Measurements from ENCODE around the gene MON1A. TPM values are rescaled to one million over a fixed set of nuclear protein-coding genes. Genes with fewer than 3 reads are reported as not detected.
A peak's percentile ranks its signal among the peaks of the same experiment; 100 is the strongest.

Gene MON1A
- total RNA-seq, 1 donor = 13.0 TPM

- H3K36me3 ChIP-seq (ENCODE audit: insufficient read depth, low read length) = no peaks in the 10 kb centered on the region
- no peak for TF ChIP-seq CTCF (IDR thresholded peaks at IDR 0.05; ENCODE audit: extremely low read depth, low read depth, low read length)
- H4K20me1 ChIP-seq (ENCODE audit: insufficient read depth, low read length) = no peaks in the 10 kb centered on the region
- H3K4me3 ChIP-seq (ENCODE audit: insufficient read depth, low read length) = no peak overlapping the region
- no peak overlapping the region for H3K4me2 ChIP-seq (ENCODE audit: insufficient read depth, low read length)
- no peaks in the 10 kb centered on the region for H3K79me2 ChIP-seq (ENCODE audit: insufficient read depth, low read length)
- H3K27ac ChIP-seq (ENCODE audit: low read depth, low read length) = no peak overlapping the region
- no peaks in the 10 kb centered on the region for H3K27me3 ChIP-seq (ENCODE audit: insufficient read depth, low read length)
- H3K4me1 ChIP-seq (ENCODE audit: insufficient read depth, low read length) = peaks cover 11% of the 10 kb centered on the region
- H2AFZ ChIP-seq (ENCODE audit: low read length) = no peak overlapping the region
- DNase-seq (ENCODE audit: insufficient read length, low spot score, missing footprints) = peak; percentile 99
- no peaks in the 10 kb centered on the region for H3K9me3 ChIP-seq (ENCODE audit: low read depth, low read length)
These were observed 29.0 kb downstream of the MON1A start for GRCh38 chr3:49900491-49901153.

GRCh38 chr3:49899815-49900214, 29.8 kb downstream of the MON1A start:
- Histone ChIP-seq H3K4me1 (ENCODE audit: insufficient read depth, low read length) (peaks cover 10% of the 10 kb centered on the region), H3K9me3 (ENCODE audit: low read depth, low read length) (no peaks in the 10 kb centered on the region), H4K20me1 (ENCODE audit: insufficient read depth, low read length) (no peaks in the 10 kb centered on the region), H3K27me3 (ENCODE audit: insufficient read depth, low read length) (no peaks in the 10 kb centered on the region), H3K36me3 (ENCODE audit: insufficient read depth, low read length) (no peaks in the 10 kb centered on the region), H3K27ac (ENCODE audit: low read depth, low read length) (no peak overlapping the region), H3K79me2 (ENCODE audit: insufficient read depth, low read length) (no peaks in the 10 kb centered on the region), H3K4me2 (ENCODE audit: insufficient read depth, low read length) (no peak overlapping the region), H2AFZ (ENCODE audit: low read length) (no peak overlapping the region), H3K4me3 (ENCODE audit: insufficient read depth, low read length) (no peak overlapping the region)
- DNase-seq (ENCODE audit: insufficient read length, low spot score, missing footprints) = peak; percentile 69
- TF ChIP-seq CTCF (IDR thresholded peaks at IDR 0.05; ENCODE audit: extremely low read depth, low read depth, low read length) = peak; percentile 30

- H3K4me3 ChIP-seq (ENCODE audit: insufficient read depth, low read length) = no peak overlapping the region
- TF ChIP-seq CTCF (IDR thresholded peaks at IDR 0.05; ENCODE audit: extremely low read depth, low read depth, low read length) = no peak
- H3K79me2 ChIP-seq (ENCODE audit: insufficient read depth, low read length) = no peaks in the 10 kb centered on the region
- H4K20me1 ChIP-seq (ENCODE audit: insufficient read depth, low read length) = no peaks in the 10 kb centered on the region
- H3K4me2 ChIP-seq (ENCODE audit: insufficient read depth, low read length) = no peak overlapping the region
- no peak overlapping the region for H3K27ac ChIP-seq (ENCODE audit: low read depth, low read length)
- no peaks in the 10 kb centered on the region for H3K9me3 ChIP-seq (ENCODE audit: low read depth, low read length)
- H3K36me3 ChIP-seq (ENCODE audit: insufficient read depth, low read length) = no peaks in the 10 kb centered on the region
- DNase-seq (ENCODE audit: insufficient read length, low spot score, missing footprints) = no peak
- H3K27me3 ChIP-seq (ENCODE audit: insufficient read depth, low read length) = no peaks in the 10 kb centered on the region
- H2AFZ ChIP-seq (ENCODE audit: low read length) = no peak overlapping the region
- H3K4me1 ChIP-seq (ENCODE audit: insufficient read depth, low read length) = peaks cover 10% of the 10 kb centered on the region
These were observed 30.6 kb downstream of the MON1A start for GRCh38 chr3:49898991-49899390.

- no peaks in the 10 kb centered on the region for H3K36me3 ChIP-seq (ENCODE audit: insufficient read depth, low read length)
- peak; percentile 31 for DNase-seq (ENCODE audit: insufficient read length, low spot score, missing footprints)
- peaks cover 9% of the 10 kb centered on the region for H3K4me1 ChIP-seq (ENCODE audit: insufficient read depth, low read length)
- H3K27ac ChIP-seq (ENCODE audit: low read depth, low read length) = no peak overlapping the region
- no peaks in the 10 kb centered on the region for H3K79me2 ChIP-seq (ENCODE audit: insufficient read depth, low read length)
- H2AFZ ChIP-seq (ENCODE audit: low read length) = no peak overlapping the region
- H3K4me2 ChIP-seq (ENCODE audit: insufficient read depth, low read length) = no peak overlapping the region
- no peaks in the 10 kb centered on the region for H4K20me1 ChIP-seq (ENCODE audit: insufficient read depth, low read length)
- no peak overlapping the region for H3K4me3 ChIP-seq (ENCODE audit: insufficient read depth, low read length)
- H3K9me3 ChIP-seq (ENCODE audit: low read depth, low read length) = no peaks in the 10 kb centered on the region
- no peak for TF ChIP-seq CTCF (IDR thresholded peaks at IDR 0.05; ENCODE audit: extremely low read depth, low read depth, low read length)
- H3K27me3 ChIP-seq (ENCODE audit: insufficient read depth, low read length) = no peaks in the 10 kb centered on the region
These were observed 33.3 kb downstream of the MON1A start for GRCh38 chr3:49896345-49896744.
